BLaER1 (cell line): ENCODE results near the gene C11orf71.

Experiments
- H3K27ac ChIP-seq: shearing (Covaris generic); formaldehyde crosslinking; 2 replicates; pipeline ENCODE4 v1.8.1; 2022
- H3K27me3 ChIP-seq: shearing (Covaris generic); formaldehyde crosslinking; 2 replicates; pipeline ENCODE4 v1.8.1; 2022
- H3K36me3 ChIP-seq: shearing (Covaris generic); formaldehyde crosslinking; 2 replicates; pipeline ENCODE4 v1.8.1; 2022
- H3K4me1 ChIP-seq: shearing (Covaris generic); formaldehyde crosslinking; 2 replicates; pipeline ENCODE4 v1.8.1; 2022
- H3K4me2 ChIP-seq: shearing (Covaris generic); formaldehyde crosslinking; 2 replicates; pipeline ENCODE4 v1.8.1; 2022
- H3K4me3 ChIP-seq: shearing (Covaris generic); formaldehyde crosslinking; 2 replicates; pipeline ENCODE4 v1.8.1; 2022
- H3K9ac ChIP-seq: shearing (Covaris generic); formaldehyde crosslinking; 2 replicates; pipeline ENCODE4 v1.8.1; 2022
- H3K9me3 ChIP-seq: shearing (Covaris generic); formaldehyde crosslinking; 2 replicates; pipeline ENCODE4 v1.8.1; 2022
- H4K20me1 ChIP-seq: shearing (Covaris generic); formaldehyde crosslinking; 2 replicates; pipeline ENCODE4 v1.8.1; 2022
- Cebpa-rat ChIP-seq: shearing (Covaris generic); IDR thresholded peaks from 2 replicates; pipeline ENCODE4 v1.8.1; 2022

C11orf71 gene

GRCh38 chr11:114362326-114362725, 38.0 kb downstream of the C11orf71 start:
- TF ChIP-seq Cebpa-rat, result no peak
- no peak overlapping the region for H3K4me3 ChIP-seq

GRCh38 chr11:114359342-114359741, 41.0 kb downstream of the C11orf71 start:
- no peaks in the 10 kb centered on the region for H3K9me3 ChIP-seq
- H3K9ac ChIP-seq, result no peak overlapping the region
- no peaks in the 10 kb centered on the region for H3K4me1 ChIP-seq
- no peak for TF ChIP-seq Cebpa-rat
- H3K27me3 ChIP-seq, result no peaks in the 10 kb centered on the region
- H3K27ac ChIP-seq, result no peak overlapping the region
- H3K36me3 ChIP-seq, result no peaks in the 10 kb centered on the region
- no peak overlapping the region for H3K4me3 ChIP-seq
- H3K4me2 ChIP-seq, result no peak overlapping the region
- no peaks in the 10 kb centered on the region for H4K20me1 ChIP-seq

More at GRCh38 chr11:114362326-114362725, 38.0 kb downstream of the C11orf71 start:
- H3K4me1 ChIP-seq, result peaks cover 5% of the 10 kb centered on the region; the same call in 1 of the 2 replicates
- H3K9ac ChIP-seq, result no peak overlapping the region
- H3K36me3 ChIP-seq, result no peaks in the 10 kb centered on the region
- H3K4me2 ChIP-seq, result no peak overlapping the region
- H3K9me3 ChIP-seq, result no peaks in the 10 kb centered on the region
- H4K20me1 ChIP-seq, result no peaks in the 10 kb centered on the region
- no peaks in the 10 kb centered on the region for H3K27me3 ChIP-seq
- no peak overlapping the region for H3K27ac ChIP-seq

- Histone ChIP-seq H3K9me3 (no peaks in the 10 kb centered on the region), H3K9ac (no peak overlapping the region), H4K20me1 (no peaks in the 10 kb centered on the region), H3K27ac (no peak overlapping the region), H3K4me2 (no peak overlapping the region), H3K36me3 (no peaks in the 10 kb centered on the region), H3K4me3 (no peak overlapping the region), H3K4me1 (no peaks in the 10 kb centered on the region), H3K27me3 (no peaks in the 10 kb centered on the region)
- TF ChIP-seq Cebpa-rat, result no peak
Observed at GRCh38 chr11:114358716-114359115, 41.6 kb downstream of the C11orf71 start.

DNA sequence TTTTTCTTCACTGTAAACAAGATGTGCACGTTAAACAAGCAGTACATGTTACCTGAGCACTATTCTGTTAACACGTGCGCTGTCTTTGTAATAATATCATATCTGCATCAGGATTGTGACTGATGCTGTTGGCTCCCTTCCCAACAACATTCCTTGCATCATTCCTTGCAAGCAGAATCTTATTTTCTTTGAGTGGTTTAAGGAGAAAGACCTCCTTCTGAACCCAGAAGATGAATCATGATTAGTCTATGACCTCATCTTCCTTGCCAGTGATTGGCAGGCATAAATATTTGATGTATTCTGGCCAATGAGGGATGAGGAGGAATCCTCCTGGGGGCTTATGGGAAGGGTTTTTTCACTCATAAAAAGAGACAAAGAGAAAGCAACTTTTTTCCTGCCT, 46.2 kb downstream of the C11orf71 start:
- Histone ChIP-seq H4K20me1 (no peaks in the 10 kb centered on the region), H3K27ac (no peak overlapping the region), H3K9ac (no peak overlapping the region), H3K36me3 (no peaks in the 10 kb centered on the region), H3K9me3 (no peaks in the 10 kb centered on the region), H3K4me3 (no peak overlapping the region), H3K27me3 (no peaks in the 10 kb centered on the region), H3K4me1 (no peaks in the 10 kb centered on the region), H3K4me2 (no peak overlapping the region)
- TF ChIP-seq Cebpa-rat, result no peak

DNA sequence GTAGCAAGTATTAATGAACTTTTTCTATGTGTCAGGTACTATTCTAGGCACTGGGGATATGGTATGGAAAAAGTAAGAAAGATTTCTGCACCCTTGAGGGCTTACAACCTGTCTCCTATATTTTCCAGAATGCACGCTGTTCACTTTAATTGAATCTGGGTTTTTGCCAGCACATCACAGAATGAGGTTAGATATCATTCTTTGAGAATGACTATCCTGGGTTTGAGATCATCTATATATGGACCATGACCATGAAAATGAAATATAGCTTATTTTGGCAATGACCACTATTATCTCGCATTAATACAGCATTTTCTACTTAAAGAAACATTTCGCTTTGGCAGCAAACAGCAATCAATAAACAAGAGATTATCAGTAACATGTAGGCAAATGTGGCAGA, 46.9 kb downstream of the C11orf71 start:
- no peak for TF ChIP-seq Cebpa-rat
- Histone ChIP-seq H3K27me3 (no peaks in the 10 kb centered on the region), H3K27ac (no peak overlapping the region), H3K4me1 (no peaks in the 10 kb centered on the region), H3K9ac (no peak overlapping the region), H3K9me3 (no peaks in the 10 kb centered on the region), H3K4me3 (no peak overlapping the region), H3K4me2 (no peak overlapping the region), H4K20me1 (no peaks in the 10 kb centered on the region), H3K36me3 (no peaks in the 10 kb centered on the region)

- Histone ChIP-seq H3K4me3 (no peak overlapping the region), H3K4me2 (no peak overlapping the region), H3K4me1 (no peaks in the 10 kb centered on the region), H3K27ac (no peak overlapping the region), H3K9ac (no peak overlapping the region), H3K27me3 (no peaks in the 10 kb centered on the region), H3K36me3 (no peaks in the 10 kb centered on the region), H3K9me3 (peaks cover 17% of the 10 kb centered on the region), H4K20me1 (no peaks in the 10 kb centered on the region)
- TF ChIP-seq Cebpa-rat, result no peak
Observed at GRCh38 chr11:114350022-114350421, 50.3 kb downstream of the C11orf71 start.
